Sigmoid colon (tissue), 4 donors: Measurements from ENCODE around the gene GADL1.

Source experiments
- CTCF ChIP-seq, 4 experiments: fragments of 450-650 bp in 3 of 4; fragments of 200-600 bp in 1 of 4; IDR thresholded peaks; one replicate each; pipeline ENCODE4 v1.5.1; 2016 to 2019; ENCODE audit warnings: antibody characterized with exemption in 4 of 4, mild to moderate bottlenecking in 3 of 4, moderate library complexity in 2 of 4
- EP300 ChIP-seq, 4 donors: sonication (generic); formaldehyde crosslinking; IDR thresholded peaks; one replicate each; pipeline ENCODE4 v1.6.1; 2017; ENCODE audit warnings: antibody characterized with exemption in 4 of 4
- POLR2A ChIP-seq, 2 donors: fragments of 450-650 bp; IDR thresholded peaks; one replicate each; pipeline ENCODE4 v1.6.1; 2016; ENCODE audit warnings: antibody characterized with exemption in 2 of 2, mild to moderate bottlenecking in 2 of 2, moderate library complexity in 2 of 2
- POLR2AphosphoS5 ChIP-seq, 4 donors: sonication (generic); formaldehyde crosslinking; IDR thresholded peaks; one replicate each; pipeline ENCODE4 v1.6.1; 2017; ENCODE audit warnings: antibody characterized with exemption in 4 of 4

- TF ChIP-seq CTCF (IDR thresholded peaks at IDR 0.05) (no peak), POLR2A (IDR thresholded peaks at IDR 0.05) (no peak), POLR2AphosphoS5 (IDR thresholded peaks at IDR 0.05) (no peak), EP300 (IDR thresholded peaks at IDR 0.05) (no peak)
Observed at GRCh38 chr3:30893678-30894325, 659 bp downstream of the GADL1 start.
